DND-41 (cell line): ENCODE measurements around the gene PCP2.

ENCODE experiments used
- ATAC-seq: fragments of 200-7000 bp; cut with Tn5 transposase; 3 replicates; pipeline ENCODE4 v1.9.1; 2021; ENCODE audit warnings: low read depth; ENCODE audit not compliant: insufficient read depth
- DNase-seq: peaks from one replicate; pipeline ENCODE4 v3.0.0-alpha.2; 2020
- H2AFZ ChIP-seq: 2 replicates; pipeline ENCODE4 v1.6.0; 2012; ENCODE audit warnings: low read depth, low read length
- H3K27ac ChIP-seq: 2 replicates; pipeline ENCODE4 v1.5.1; 2012; ENCODE audit warnings: low read length, inconsistent platforms
- H3K27me3 ChIP-seq: fragments of 200-600 bp; sonication (generic); 2 replicates; pipeline ENCODE4 v1.6.0; 2012; ENCODE audit warnings: low read length, mild to moderate bottlenecking, inconsistent platforms; ENCODE audit not compliant: insufficient read depth, poor library complexity
- H3K36me3 ChIP-seq: 2 replicates; pipeline ENCODE4 v1.5.1; 2012; ENCODE audit warnings: low read length, inconsistent platforms; ENCODE audit not compliant: insufficient read depth
- H3K4me1 ChIP-seq: 2 replicates; pipeline ENCODE4 v1.5.1; 2012; ENCODE audit warnings: mild to moderate bottlenecking, low read length; ENCODE audit not compliant: insufficient read depth
- H3K4me2 ChIP-seq: 2 replicates; pipeline ENCODE4 v1.6.0; 2012; ENCODE audit warnings: mild to moderate bottlenecking, moderate library complexity, low read length, inconsistent platforms; ENCODE audit not compliant: insufficient read depth
- H3K4me3 ChIP-seq, 2 experiments: fragments of 200-600 bp in 1 of 2; shearing (Covaris generic) in 1 of 2; 2 replicates each; pipeline ENCODE4 v1.5.1; 2012 to 2016; ENCODE audit warnings: inconsistent platforms in 2 of 2, low read length in 2 of 2, mild to moderate bottlenecking in 2 of 2, low read depth in 1 of 2, moderate library complexity in 1 of 2
- H3K79me2 ChIP-seq: 2 replicates; pipeline ENCODE4 v1.6.0; 2012; ENCODE audit warnings: low read length, inconsistent platforms; ENCODE audit not compliant: insufficient read depth
- H3K9ac ChIP-seq: 2 replicates; pipeline ENCODE4 v1.6.0; 2012; ENCODE audit warnings: low read depth, mild to moderate bottlenecking, inconsistent platforms, low read length, moderate library complexity
- H3K9me3 ChIP-seq: 2 replicates; pipeline ENCODE4 v1.5.1; 2012; ENCODE audit warnings: low read length, moderate library complexity, mild to moderate bottlenecking, inconsistent platforms; ENCODE audit not compliant: insufficient read depth, severe bottlenecking
- H4K20me1 ChIP-seq: 2 replicates; pipeline ENCODE4 v1.6.0; 2012; ENCODE audit warnings: low read length; ENCODE audit not compliant: insufficient read depth
- CTCF ChIP-seq: IDR thresholded peaks from 2 replicates; pipeline ENCODE4 v1.5.1; 2012; ENCODE audit warnings: borderline replicate concordance, low read length, moderate library complexity, mild to moderate bottlenecking; ENCODE audit not compliant: poor library complexity, severe bottlenecking; ENCODE audit errors: extremely low read depth
- EZH2 ChIP-seq: IDR thresholded peaks from 3 replicates; pipeline ENCODE4 v1.6.1; 2012; ENCODE audit warnings: borderline replicate concordance, low read depth, mild to moderate bottlenecking, moderate library complexity, low read length, inconsistent platforms; ENCODE audit not compliant: severe bottlenecking

Gene PCP2

DNA sequence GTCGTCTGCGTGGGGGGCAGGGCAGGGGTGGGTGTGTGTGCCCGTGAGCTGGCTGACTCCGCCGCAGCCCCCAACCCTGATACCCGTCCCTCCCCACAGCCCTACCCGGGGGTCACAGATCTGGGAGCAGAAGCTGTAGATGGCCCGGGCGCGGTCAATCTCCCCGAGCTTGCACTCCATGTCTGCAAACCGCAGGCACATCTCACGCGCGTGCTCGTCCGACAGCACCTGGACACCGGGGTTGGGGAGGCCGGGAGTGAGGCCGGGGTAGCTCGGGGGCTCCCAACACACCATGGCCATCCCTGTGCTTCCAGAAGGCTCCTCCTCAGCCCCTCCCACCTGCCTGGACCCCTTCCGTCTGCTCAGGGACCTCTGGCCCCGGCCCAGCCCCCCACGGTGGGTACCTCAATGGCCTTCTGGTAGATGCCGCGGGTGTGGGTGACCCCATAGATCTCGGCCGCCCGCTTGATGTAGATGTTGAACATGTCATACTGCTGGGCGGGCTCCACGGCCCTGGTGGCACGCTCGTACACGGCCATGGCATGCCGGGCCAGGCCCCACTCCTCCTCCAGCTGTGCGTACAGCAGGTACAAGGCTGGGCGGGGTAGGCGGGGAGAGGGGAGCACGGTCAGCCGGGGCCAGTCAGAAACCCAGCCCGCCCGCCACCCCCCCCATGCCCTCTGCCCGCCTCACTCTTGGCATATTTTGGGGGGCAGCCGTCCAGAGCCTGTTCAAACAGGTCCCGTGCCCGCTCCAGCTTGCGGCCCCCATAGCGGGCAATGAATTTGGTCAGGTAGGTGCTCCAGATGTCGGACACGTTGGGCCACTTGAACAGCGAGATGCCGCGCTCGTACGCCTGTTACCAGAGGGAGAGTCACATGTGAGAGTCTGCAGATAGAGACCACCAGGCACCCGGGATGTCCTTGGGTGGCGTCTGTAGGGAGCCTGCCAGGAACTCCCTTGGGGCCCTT, 12.8 kb downstream of the PCP2 start:
- Histone ChIP-seq H3K9me3 (no peaks in the 10 kb centered on the region), H3K4me2 (no peak overlapping the region), H3K79me2 (peaks cover 2% of the 10 kb centered on the region; the same call in 1 of the 2 replicates), H3K36me3 (peaks cover 63% of the 10 kb centered on the region), H3K4me3 (no peak overlapping the region), H3K4me1 (no peaks in the 10 kb centered on the region), H3K27ac (no peak overlapping the region), H3K27me3 (no peaks in the 10 kb centered on the region), H3K9ac (no peak overlapping the region), H2AFZ (no peak overlapping the region), H4K20me1 (peaks cover 25% of the 10 kb centered on the region)
- no peak for DNase-seq
- ATAC-seq, result no peak
- TF ChIP-seq CTCF (no peak), EZH2 (no peak)

DNA sequence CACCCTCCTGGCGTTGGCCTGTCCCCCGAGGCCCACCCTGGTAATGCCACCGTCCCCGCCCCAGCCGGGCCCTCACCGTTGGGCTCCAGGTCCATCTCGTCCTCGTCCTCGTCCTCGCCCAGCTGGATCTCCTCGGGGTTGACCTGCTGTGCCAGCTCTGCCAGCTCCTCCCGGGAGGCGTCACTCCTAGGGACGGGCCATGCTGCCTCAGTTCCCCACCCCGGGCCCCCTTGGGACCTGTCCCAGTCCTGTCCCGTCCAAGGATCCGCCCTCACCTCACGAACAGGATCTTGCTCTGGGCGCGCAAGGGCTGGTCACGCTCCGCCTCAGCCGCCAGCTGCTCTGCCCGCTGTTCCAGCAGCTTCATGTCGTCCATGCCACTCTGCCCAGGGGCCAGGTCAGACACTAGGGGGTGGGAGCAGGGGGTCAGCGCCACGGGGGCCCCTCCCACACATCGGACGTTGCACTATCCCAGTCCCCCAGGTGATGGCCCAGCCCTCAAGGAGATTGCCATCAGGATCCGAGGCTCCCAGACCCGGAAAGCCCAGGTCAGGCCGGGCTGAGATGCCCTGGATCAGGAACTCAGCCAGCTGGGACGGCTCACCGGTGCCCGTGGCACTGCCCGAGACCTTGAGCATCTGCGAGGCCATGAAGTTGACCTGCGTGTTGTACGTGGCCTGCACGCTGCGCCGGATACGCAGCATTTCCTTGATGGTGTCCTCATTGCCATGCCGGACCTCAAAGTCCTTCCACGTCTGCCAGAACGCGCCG, 13.7 kb downstream of the PCP2 start:
- Histone ChIP-seq H3K27me3 (no peaks in the 10 kb centered on the region), H3K9ac (no peak overlapping the region), H3K4me3 (no peak overlapping the region), H3K36me3 (peaks cover 55% of the 10 kb centered on the region), H3K79me2 (no peaks in the 10 kb centered on the region), H2AFZ (no peak overlapping the region), H3K9me3 (no peaks in the 10 kb centered on the region), H3K27ac (no peak overlapping the region), H4K20me1 (peaks cover 20% of the 10 kb centered on the region), H3K4me2 (no peak overlapping the region), H3K4me1 (no peaks in the 10 kb centered on the region)
- ATAC-seq, result no peak
- no peak for TF ChIP-seq CTCF
- no peak for DNase-seq

DNA sequence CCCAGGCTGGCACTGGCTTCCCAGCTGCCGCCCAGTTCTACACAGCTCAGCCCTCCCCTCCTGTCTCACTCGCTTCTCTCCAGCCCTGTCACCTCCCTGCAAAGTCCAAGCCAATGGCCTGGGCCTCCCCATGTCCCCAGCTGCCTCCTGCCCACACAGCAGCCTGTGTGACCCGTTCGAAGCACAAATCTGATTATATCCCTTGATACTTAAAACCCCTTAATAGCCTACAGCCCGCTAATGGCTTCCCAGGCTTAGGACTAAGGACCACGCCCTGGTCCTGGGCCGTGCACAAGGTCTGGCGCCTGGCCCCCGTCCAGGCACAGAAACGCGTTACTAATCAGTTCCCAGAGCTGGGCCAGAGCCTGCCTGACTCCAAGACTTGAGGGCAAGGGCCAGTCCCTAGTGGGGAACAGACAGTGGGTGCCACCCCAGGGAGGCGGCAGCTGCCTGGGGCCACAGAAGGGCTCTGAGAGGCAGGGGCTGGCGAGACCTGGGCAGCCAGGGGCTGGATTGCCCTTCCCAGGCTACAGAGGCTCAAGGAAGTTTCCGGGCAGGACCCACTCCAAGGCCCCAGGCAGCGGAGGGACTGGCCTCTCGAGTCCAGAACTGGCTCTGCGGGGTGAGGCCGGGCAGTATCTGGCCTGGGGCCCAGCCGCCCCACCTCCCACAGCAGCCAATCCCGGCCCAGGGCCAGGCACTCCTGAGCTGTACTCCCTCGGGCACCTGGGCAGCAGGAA, 14.6 kb downstream of the PCP2 start:
- Histone ChIP-seq H3K79me2 (no peaks in the 10 kb centered on the region), H3K9ac (no peak overlapping the region), H3K4me1 (no peaks in the 10 kb centered on the region), H3K27ac (no peak overlapping the region), H3K4me2 (no peak overlapping the region), H3K36me3 (peaks cover 47% of the 10 kb centered on the region), H2AFZ (no peak overlapping the region), H3K4me3 (no peak overlapping the region), H4K20me1 (peaks cover 16% of the 10 kb centered on the region), H3K9me3 (no peaks in the 10 kb centered on the region), H3K27me3 (no peaks in the 10 kb centered on the region)
- DNase-seq (no peak), ATAC-seq (no peak)
- TF ChIP-seq EZH2 (no peak), CTCF (no peak)
